Left renal pelvis (tissue), 4 donors: ENCODE measurements around the gene CBR4. TPM values are rescaled to one million over a fixed set of nuclear protein-coding genes. Genes with fewer than 3 reads are reported as not detected.
"Not testable (repeated sequence)": the region's sequence is repeated elsewhere in the genome, so short reads cannot be mapped to it uniquely, and the experiment has no call there.

Source experiments
- DNase-seq, 4 donors: peaks; one replicate each; pipeline ENCODE4 v3.0.0-alpha.2; 2013; ENCODE audit warnings: low read depth in 4 of 4, low spot score in 3 of 4
- polyA plus RNA-seq, 4 donors: library from polyadenylated mRNA; unstranded; fragments of 120-200 nt; gene quantifications; one replicate each; pipeline ENCODE4 v1.2.1, GENCODE V29; 2013; ENCODE audit not compliant: insufficient read length in 4 of 4

CBR4 gene
- polyA plus RNA-seq, 4 donors: 18.5 to 52.0 (median 46.1) TPM

- no peak for DNase-seq
Measured at GRCh38 chr4:168995537-168996295, 14.3 kb downstream of the CBR4 start.

GRCh38 chr4:168994958-168995357 lies 15.1 kb downstream of the CBR4 start:
- DNase-seq: no peak

- DNase-seq: no peak
Measured at GRCh38 chr4:168993714-168994510, 16.1 kb downstream of the CBR4 start.

GRCh38 chr4:168992952-168993482 lies 17.0 kb downstream of the CBR4 start:
- DNase-seq: not testable (repeated sequence)

GRCh38 chr4:168981942-168982341 lies 28.1 kb downstream of the CBR4 start:
- DNase-seq: no peak

- no peak for DNase-seq
Measured at GRCh38 chr4:168981460-168981859, 28.6 kb downstream of the CBR4 start.

GRCh38 chr4:168979338-168979737 lies 30.7 kb downstream of the CBR4 start:
- DNase-seq: no peak

GRCh38 chr4:168978001-168978700 lies 31.9 kb downstream of the CBR4 start:
- DNase-seq: no peak

GRCh38 chr4:168972596-168972995 lies 37.5 kb downstream of the CBR4 start:
- DNase-seq: no peak

GRCh38 chr4:168960716-168961115 lies 49.3 kb downstream of the CBR4 start:
- no peak for DNase-seq

- DNase-seq: no peak
Measured at GRCh38 chr4:168955674-168956073, 54.4 kb downstream of the CBR4 start.

GRCh38 chr4:168952821-168953246 lies 57.2 kb downstream of the CBR4 start:
- DNase-seq: not testable (repeated sequence)

GRCh38 chr4:168945291-168945690 lies 64.8 kb downstream of the CBR4 start:
- DNase-seq: no peak

- no peak for DNase-seq
Measured at GRCh38 chr4:168942985-168943384, 67.1 kb downstream of the CBR4 start.
